Activated T-helper 9 cell treated with anti-CD3 and anti-CD28 coated beads, Interleukin-2, amount 50 U/mL, for 16 hours (primary cell): Measurements from ENCODE around the gene SMPX.

ENCODE experiments used
- DNase-seq: peaks from one replicate; pipeline ENCODE4 v3.0.0-alpha.2; 2020; ENCODE audit warnings: low read depth

The SMPX gene

GRCh38 chrX:21656587-21657317 lies 101.2 kb downstream of the SMPX start:
- no peak for DNase-seq
